ENCODE data around the gene ZDHHC13.

ZDHHC13 gene

GRCh38 chr11:19094859-19095258, 22.1 kb upstream of the ZDHHC13 start:
- no peak for DNase-seq (ENCODE audit: low read depth)
- TF ChIP-seq, protein P1, sequence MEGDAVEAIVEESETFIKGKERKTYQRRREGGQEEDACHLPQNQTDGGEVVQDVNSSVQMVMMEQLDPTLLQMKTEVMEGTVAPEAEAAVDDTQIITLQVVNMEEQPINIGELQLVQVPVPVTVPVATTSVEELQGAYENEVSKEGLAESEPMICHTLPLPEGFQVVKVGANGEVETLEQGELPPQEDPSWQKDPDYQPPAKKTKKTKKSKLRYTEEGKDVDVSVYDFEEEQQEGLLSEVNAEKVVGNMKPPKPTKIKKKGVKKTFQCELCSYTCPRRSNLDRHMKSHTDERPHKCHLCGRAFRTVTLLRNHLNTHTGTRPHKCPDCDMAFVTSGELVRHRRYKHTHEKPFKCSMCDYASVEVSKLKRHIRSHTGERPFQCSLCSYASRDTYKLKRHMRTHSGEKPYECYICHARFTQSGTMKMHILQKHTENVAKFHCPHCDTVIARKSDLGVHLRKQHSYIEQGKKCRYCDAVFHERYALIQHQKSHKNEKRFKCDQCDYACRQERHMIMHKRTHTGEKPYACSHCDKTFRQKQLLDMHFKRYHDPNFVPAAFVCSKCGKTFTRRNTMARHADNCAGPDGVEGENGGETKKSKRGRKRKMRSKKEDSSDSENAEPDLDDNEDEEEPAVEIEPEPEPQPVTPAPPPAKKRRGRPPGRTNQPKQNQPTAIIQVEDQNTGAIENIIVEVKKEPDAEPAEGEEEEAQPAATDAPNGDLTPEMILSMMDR (IDR thresholded peaks at IDR 0.05; ENCODE audit: insufficient read depth, low read depth, low read length, missing control alignments): no peak
- no peak overlapping the region for H3K4me3 ChIP-seq (ENCODE audit: low read length)

DNA sequence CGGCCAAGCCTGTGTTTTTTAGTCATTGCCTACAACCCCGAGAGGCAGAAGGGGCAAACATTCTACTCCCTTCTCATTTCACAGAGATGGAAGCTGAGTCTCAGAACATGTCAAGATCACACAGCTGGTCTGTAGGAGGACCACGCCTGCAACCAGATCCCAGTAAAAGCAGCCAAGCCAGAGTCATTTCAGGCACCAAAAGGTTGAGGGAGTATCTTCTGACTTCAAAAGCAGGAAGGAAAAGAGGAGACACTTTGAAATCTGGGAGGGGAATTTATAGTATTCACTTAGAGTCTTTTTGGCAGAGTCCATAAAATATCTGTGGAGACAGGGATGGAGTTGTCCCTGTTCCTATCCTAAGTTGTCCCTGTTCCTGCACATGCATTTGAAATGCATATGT, 17.9 kb upstream of the ZDHHC13 start:
- no peak overlapping the region for H3K4me3 ChIP-seq (ENCODE audit: low read length)
- no peak for DNase-seq (ENCODE audit: low read depth)
- TF ChIP-seq, protein P1 (IDR thresholded peaks at IDR 0.05; ENCODE audit: insufficient read depth, low read depth, low read length, missing control alignments): no peak

GRCh38 chr11:19100885-19101284, 16.1 kb upstream of the ZDHHC13 start:
- no peak for DNase-seq (ENCODE audit: low read depth)
- no peak overlapping the region for H3K4me3 ChIP-seq (ENCODE audit: low read length)
- TF ChIP-seq, protein P1 (IDR thresholded peaks at IDR 0.05; ENCODE audit: insufficient read depth, low read depth, low read length, missing control alignments): no peak

DNA sequence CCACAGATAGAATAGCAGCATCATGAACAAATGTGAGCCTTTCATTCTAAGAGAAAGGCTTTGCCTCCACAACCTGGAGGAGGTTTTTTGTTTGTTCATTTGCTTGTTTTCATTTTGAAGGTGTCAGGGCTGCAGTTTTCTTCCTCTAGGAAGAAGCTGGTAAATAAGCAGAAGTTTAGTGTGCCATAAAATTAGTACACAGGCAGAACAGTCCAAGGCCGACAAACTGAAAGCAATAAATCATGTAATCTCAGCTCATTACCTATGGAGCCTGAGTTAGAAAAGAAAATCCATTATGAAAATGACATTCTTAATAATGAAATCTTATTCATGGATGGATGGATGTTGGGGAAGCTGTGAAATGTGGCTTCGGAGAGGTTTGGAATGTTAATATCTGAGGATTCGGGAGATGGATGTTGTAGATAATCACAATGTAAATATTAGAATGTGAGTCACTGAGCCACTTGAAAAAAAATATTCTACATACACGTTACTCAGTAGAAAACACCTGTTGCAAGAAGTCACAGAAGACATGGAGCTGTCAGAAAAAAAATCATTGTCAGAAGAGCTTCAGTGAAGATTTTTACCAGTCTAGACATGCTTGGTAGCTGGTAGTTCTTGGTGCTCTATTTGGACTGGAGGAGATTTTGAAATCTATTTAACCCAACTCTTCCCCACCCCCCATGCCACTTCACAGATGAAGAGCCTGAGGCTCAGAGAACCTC, 15.0 kb upstream of the ZDHHC13 start:
- TF ChIP-seq, protein P1 (IDR thresholded peaks at IDR 0.05; ENCODE audit: insufficient read depth, low read depth, low read length, missing control alignments): no peak
- peak; percentile 89 for DNase-seq (ENCODE audit: low read depth)
- no peak overlapping the region for H3K4me3 ChIP-seq (ENCODE audit: low read length)

GRCh38 chr11:19102521-19102900, 14.5 kb upstream of the ZDHHC13 start:
- TF ChIP-seq, protein P1 (IDR thresholded peaks at IDR 0.05; ENCODE audit: insufficient read depth, low read depth, low read length, missing control alignments): no peak
- no peak for DNase-seq (ENCODE audit: low read depth)
- H3K4me3 ChIP-seq (ENCODE audit: low read length): no peak overlapping the region

DNA sequence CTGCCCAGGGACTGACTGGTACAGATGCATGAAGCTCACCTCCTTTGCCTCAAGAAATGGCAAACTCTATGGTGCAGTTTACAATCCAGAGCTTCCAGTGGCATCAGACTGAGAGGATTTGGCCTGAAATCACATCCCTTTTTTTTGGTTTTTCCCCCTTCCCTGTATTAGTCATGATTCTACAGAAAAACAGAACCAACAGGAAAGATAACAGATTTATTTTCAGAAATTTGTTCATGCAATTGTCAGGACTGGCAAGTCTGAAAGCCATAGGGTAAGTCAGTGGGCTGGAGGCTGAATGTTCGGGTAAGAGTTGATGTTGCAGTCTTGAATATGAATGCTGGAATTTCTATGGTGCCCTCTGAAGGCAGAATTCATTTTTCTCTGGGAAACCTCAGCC, 12.0 kb upstream of the ZDHHC13 start:
- DNase-seq (ENCODE audit: low read depth): no peak
- H3K4me3 ChIP-seq (ENCODE audit: low read length): no peak overlapping the region
- TF ChIP-seq, protein P1 (IDR thresholded peaks at IDR 0.05; ENCODE audit: insufficient read depth, low read depth, low read length, missing control alignments): no peak

GRCh38 chr11:19107125-19107524, 9.8 kb upstream of the ZDHHC13 start:
- H3K4me3 ChIP-seq (ENCODE audit: low read length): no peak overlapping the region
- TF ChIP-seq, protein P1 (IDR thresholded peaks at IDR 0.05; ENCODE audit: insufficient read depth, low read depth, low read length, missing control alignments): no peak
- DNase-seq (ENCODE audit: low read depth): no peak
